ENCODE measurements around the gene TIPRL. TPM values are rescaled to one million over a fixed set of nuclear protein-coding genes. Genes with fewer than 3 reads are reported as not detected.

The TIPRL gene
- 10 to 100 TPM; 37.5 to 40.6 TPM for total RNA-seq

DNA sequence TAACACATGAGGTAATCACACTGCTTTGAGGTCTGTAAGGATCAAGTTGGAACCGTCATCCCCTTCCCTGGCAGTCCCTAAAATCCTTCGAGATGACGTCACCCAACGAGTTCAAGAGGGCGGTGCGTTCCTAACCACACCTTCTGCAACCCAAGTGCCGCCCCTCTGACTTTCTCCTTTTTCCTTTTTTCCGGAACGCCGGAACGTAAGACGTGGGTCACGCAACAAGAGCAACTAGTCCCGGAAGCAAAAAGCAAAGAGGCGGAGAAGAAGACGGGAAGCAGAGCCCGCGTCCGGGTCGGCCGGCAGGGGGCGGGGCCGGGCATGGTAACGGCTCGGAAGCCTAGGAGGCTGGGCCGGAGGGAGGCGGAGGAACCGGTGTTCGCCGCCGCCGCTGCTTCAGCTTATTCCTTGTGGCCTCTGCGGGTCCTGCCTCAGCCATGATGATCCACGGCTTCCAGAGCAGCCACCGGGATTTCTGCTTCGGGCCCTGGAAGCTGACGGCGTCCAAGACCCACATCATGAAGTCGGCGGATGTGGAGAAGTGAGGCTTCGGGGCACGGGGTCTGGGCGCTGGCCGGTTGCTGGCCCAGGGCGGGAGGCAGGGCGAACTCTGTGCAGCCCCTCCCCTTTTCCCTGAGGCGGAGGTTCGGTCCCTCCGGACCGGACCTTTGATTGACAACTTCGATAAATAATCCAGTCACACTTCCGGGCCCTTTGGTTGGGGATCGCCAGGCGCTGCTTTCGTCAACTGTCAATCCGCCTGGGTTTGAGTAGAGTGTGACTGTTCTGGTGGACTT, at the start of gene TIPRL:
Gene TIPRL (plus strand): TSS at position 325 of the 800 bp plus-strand sequence. CDS start 116 bp downstream, at position 441.

GRCh38 chr1:168136709-168137514, 41.9 kb upstream of the TIPRL start, which contains the start of gene GPR161:
GPR161 (minus strand) TSS chr1:168136930; CDS start chr1:168104850, 32,080 bp downstream.

DNA sequence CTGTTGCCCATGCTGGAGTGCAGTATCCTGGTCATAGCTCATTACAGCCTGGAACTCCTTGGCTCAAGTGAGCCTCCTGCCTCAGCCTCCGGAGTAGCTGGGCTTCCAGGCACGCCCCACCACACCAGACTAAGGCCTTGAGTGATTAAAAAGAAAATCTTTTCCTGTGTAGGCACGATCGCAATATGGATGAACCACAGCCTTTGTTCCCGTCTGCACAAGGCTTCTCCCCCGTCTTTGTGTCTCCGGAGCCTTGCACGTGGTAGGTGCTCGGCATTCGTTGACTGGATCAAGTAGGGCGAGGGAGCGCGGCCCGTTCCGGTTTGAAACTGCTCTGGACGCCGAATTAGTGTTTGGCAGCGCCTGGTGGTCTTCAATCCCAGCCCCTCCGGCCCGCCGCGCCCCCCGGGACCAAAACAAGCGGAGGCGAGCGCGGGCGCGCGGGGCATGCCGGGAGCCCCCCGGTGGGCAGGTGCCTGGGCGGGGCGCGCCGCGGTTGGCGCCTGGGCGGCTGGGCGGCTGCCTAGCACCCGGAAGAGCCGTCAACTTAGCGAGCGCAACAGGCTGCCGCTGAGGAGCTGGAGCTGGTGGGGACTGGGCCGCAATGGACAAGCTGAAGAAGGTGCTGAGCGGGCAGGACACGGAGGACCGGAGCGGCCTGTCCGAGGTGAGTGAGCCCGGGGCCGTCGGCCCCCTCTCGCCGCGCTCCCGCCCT, 46.9 kb downstream of the TIPRL start, which contains the start of gene SFT2D2:
Gene SFT2D2 (plus strand): TSS at position 529 of the 715 bp plus-strand sequence. CDS start 76 bp downstream, at position 605.

Other genes with a start within 250 kb of the TIPRL start
- gene DCAF6, start 242.3 kb upstream of the TIPRL start, total RNA-seq = 10 to 100 TPM; 19.9 to 20.3 TPM
- 10 to 100 TPM; 52.9 to 56.9 TPM for gene MPC2, start 241.9 kb upstream of the TIPRL start, total RNA-seq
- gene GPR161, start 42.0 kb upstream of the TIPRL start, total RNA-seq = under 1 TPM in 1 of 2 experiments, not detected in 1; 0.05 TPM
- gene SFT2D2, start 47.0 kb downstream of the TIPRL start, total RNA-seq = 10 to 100 TPM; 54.6 to 60.8 TPM
- 1 to 10 TPM; 1.5 to 1.6 TPM for gene TBX19, start 101.9 kb downstream of the TIPRL start, total RNA-seq